ENCODE measurements around the gene CELF2. TPM values are rescaled to one million over a fixed set of nuclear protein-coding genes. Genes with fewer than 3 reads are reported as not detected.

CELF2 gene
- total RNA-seq, 2 donors from 2014 or later, result 28.4 to 33.7 TPM

DNA sequence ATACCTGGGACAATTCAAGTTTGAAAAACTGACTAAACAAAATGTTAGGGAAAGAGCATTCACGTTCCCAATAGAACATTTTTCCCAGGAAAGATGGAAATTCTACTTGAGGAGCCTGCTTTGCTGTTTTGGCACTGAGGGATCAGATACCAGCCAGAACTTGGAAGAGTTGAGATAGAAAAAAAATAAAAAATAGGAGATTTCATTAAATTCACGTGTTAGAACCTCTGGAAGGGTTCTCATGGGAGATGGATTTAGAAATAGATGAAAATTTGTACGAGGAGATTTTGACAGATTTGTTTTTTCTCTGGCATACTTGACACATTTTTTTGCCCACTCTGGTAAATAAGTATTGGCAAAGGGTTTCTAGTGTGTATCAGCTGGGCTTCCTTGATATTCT lies 63.7 kb downstream of the CELF2 start:
- no peak for DNase-seq
- no peak for ATAC-seq
- intact Hi-C loops (cut with DNase I, micrococcal nuclease), result no loop called here

DNA sequence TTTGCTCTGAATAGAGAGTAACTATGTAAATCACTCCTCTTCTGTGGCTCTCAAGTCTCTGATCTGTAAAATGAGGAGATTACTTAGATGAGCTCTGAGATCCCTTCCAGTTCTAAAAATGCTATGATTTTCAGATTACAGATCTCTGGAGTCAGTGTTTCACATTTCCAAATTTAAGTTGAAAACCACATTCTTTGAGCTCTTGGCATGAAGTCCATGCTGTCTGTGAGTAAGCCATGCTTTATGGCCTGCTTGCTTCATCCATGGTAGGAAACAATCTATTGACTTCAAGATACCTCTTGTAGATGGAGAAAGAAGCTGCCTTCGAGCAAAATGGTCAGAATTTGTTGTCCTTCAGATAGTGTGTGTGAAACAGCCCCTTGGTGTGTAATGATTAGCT lies 64.9 kb downstream of the CELF2 start:
- intact Hi-C loops (cut with DNase I, micrococcal nuclease), result no loop called here
- ATAC-seq, result no peak
- DNase-seq, result no peak

GRCh38 chr10:11083051-11083450 lies 65.4 kb downstream of the CELF2 start:
- intact Hi-C loops (cut with DNase I, micrococcal nuclease), result no loop called here
- ATAC-seq (no peak), DNase-seq (no peak)

GRCh38 chr10:11085545-11085944 lies 67.9 kb downstream of the CELF2 start:
- ATAC-seq (no peak), DNase-seq (no peak)
- intact Hi-C loops (cut with DNase I, micrococcal nuclease), result no loop called here

DNA sequence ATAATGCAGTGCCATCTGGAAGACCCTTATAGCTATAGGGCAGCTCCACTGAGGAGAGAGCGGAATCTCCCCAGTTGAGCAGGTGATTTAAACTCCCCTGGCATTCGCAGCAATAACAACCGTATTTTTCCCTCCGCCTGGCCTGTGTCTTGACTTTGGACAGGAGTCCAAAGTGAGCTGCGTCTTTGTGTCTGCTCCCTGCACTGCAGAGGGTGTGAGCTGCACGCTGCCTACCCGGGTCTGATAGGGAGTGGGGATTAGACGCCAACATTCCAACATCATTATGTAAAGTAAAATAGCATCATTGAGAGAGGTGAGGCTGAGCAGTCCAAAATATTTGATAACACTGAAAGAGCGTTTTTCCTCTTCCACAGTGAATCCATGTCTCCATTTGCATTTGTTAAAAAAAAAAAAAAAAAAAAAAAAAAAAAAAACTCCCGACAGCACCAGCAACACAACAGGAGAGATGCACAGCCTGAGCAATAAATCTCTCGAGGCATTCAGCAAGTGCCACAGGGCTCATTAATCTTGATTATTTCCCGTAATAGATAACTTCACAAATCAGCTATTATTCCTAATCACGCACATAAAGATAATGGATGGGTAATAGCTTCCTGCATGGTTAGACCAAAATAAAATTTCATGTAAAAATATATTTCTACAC lies 68.6 kb downstream of the CELF2 start:
- ATAC-seq (no peak), DNase-seq (no peak)
- intact Hi-C loops (cut with DNase I, micrococcal nuclease), result no loop called here

GRCh38 chr10:11087372-11087771 lies 69.7 kb downstream of the CELF2 start:
- intact Hi-C loops (cut with DNase I, micrococcal nuclease), result no loop called here
- DNase-seq (no peak), ATAC-seq (no peak)

- intact Hi-C loops (cut with DNase I, micrococcal nuclease), result no loop called here
- DNase-seq (no peak), ATAC-seq (no peak)
Observed at GRCh38 chr10:11088709-11089108, 71.0 kb downstream of the CELF2 start.

DNA sequence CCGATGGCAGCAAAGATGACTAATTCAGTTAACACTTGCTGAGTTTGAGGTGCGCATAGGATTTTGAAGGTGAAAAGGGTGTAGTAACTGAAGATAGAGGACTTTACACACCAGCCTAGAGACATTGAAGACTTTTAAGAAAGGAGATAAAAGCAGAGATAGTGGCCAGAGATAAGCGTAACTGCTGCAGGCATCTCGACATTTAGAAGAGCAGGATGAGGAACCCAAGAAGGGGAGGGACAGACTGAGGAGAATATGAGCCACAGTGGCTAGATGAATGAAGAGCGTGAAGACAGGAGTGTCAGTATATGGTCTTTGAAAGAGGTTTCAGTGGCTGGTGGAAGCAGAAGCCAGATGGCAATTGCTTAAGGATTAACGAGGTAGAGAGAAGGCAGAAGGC lies 71.6 kb downstream of the CELF2 start:
- ATAC-seq (no peak), DNase-seq (no peak)
- intact Hi-C loops (cut with DNase I, micrococcal nuclease), result no loop called here

DNA sequence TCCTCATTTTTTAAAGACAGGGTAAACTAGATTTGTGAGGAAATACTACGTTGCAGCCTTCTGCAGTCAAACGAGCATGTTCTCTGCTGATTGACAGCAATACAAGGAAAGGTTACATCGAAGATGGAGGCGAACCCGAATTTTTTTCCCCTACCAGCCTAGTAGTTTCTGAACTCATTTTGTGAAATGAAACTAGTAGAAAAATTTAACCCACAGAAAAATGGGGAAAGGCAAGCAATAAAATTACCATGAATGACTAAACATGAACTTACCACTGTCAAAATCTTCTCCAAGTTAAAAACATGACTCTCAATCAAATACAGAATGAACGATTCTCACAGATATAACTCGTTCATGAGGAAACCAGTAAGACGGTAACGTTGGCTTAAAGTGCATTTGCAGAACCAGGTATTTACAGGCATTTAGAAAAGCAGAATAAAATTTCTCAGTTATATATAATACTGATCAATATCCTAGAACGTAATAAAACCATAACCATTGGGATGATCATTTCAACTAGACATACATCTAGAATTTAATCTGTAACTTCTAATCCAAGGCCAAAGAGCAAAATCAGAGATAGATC lies 73.9 kb downstream of the CELF2 start:
- DNase-seq, result no peak
- intact Hi-C loops (cut with DNase I, micrococcal nuclease), result no loop called here
- ATAC-seq, result no peak

GRCh38 chr10:11093771-11094736 lies 76.4 kb downstream of the CELF2 start:
- DNase-seq (no peak), ATAC-seq (no peak)
- intact Hi-C loops (cut with DNase I, micrococcal nuclease), result no loop called here

DNA sequence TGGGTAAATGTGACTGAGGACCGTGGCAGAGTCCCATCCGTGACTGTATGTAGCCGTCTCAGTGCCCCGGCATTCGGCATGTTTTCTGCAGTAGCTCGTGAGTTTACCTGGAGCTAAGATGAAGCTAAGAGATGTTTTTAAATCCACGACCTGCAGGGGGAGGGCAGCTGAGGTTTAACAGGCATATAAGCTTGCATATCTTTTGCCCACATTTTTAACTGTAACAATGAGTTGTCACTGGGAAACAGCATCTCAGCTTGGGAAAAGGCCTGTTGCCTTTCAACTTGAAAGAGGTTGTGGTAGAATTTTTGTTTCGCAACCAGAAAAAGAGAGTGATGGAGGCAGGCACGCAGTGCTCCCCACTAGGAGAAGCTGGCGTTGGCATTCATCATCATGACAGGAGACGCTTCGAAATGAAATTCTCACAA lies 77.7 kb downstream of the CELF2 start:
- DNase-seq, result no peak
- no peak for ATAC-seq
- intact Hi-C loops (cut with DNase I, micrococcal nuclease), result no loop called here

DNA sequence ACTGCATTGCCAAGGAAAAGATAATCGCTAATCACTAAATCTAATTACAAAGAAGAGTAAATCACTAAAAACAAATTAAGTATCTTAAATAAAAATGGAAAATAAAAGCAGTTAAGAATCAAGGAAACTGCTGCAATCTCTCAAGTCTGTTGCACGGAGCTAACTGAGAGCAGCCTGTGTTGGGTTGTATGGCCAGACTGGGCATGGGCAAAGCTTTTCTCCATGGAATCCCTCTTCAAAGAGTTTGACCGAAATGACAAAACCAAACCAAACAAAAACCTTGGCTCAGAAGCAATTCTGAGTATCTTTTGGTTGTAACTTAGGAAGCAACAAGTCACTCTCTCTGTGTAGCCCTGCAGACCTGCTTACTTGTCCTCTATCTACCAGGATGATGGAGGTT lies 78.8 kb downstream of the CELF2 start:
- DNase-seq (no peak), ATAC-seq (no peak)
- intact Hi-C loops (cut with DNase I, micrococcal nuclease), result no loop called here

- intact Hi-C loops (cut with DNase I, micrococcal nuclease), result no loop called here
- no peak for ATAC-seq
- no peak for DNase-seq
Observed at GRCh38 chr10:11097686-11098085, 80.0 kb downstream of the CELF2 start.

DNA sequence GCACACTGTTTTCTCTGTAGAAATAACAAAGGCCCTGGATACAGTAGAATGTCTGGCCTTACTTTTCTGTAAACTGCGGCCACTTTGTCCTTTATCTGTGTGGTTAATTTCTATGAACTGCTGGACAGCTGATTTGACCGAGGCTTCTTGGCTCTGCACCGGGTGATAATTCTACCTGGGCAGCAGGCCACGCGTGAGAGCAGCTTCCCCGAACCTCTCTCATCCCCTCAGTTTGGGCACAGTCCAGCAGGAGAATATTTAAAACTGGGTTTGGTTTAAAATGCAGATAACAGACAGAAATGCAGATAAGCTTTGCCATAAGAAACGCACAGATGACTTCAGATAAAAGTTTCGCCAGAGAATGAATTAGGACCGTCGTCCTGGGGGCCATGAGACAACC lies 81.0 kb downstream of the CELF2 start:
- ATAC-seq (no peak), DNase-seq (no peak)
- intact Hi-C loops (cut with DNase I, micrococcal nuclease), result no loop called here

DNA sequence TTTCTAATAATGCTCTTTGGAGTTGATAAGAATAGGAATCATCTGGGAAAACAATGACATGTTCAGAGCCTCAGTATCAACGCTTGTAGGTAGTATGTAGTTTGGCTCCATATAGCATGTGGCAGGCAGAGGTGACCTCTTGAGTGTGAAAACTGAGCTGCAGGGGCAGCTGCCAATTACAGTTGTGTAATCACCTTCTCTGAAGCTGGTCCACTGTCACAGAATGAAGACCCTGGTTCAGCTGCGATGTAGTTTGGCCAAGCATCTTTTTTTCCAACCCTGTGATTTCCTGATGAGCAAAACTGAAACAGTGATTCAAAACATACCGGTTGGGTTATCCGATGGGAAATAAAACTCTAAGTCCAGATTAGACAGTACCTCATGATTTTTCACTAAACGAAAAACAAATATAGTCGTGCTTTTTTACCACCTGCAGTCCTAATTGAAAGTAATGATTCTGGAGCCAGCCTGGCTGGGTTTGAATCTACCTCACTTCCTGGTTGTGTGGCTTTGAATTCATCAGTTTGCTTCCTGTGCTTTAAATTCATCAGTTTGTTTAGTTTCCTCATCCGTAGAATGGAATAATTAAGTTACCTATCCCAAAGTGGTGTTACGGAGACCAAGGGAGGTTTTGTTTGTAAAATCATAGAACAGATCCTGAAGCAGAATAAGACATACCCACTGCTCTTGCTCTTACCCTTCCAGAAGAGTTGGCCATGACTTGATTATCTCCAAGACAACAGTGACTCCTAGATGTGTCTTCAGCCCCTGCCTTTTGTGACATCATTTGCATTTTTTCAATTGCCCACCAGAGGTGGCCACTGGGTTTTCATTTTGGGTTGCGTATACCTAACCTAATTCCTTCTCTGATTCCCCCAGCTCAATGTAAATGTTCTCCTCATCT lies 87.4 kb downstream of the CELF2 start:
- no peak for ATAC-seq
- no peak for DNase-seq
- intact Hi-C loops (cut with DNase I, micrococcal nuclease), result no loop called here

- intact Hi-C loops (cut with DNase I, micrococcal nuclease), result no loop called here
- no peak for DNase-seq
- no peak for ATAC-seq
Observed at GRCh38 chr10:11105676-11106004, 88.0 kb downstream of the CELF2 start.

DNA sequence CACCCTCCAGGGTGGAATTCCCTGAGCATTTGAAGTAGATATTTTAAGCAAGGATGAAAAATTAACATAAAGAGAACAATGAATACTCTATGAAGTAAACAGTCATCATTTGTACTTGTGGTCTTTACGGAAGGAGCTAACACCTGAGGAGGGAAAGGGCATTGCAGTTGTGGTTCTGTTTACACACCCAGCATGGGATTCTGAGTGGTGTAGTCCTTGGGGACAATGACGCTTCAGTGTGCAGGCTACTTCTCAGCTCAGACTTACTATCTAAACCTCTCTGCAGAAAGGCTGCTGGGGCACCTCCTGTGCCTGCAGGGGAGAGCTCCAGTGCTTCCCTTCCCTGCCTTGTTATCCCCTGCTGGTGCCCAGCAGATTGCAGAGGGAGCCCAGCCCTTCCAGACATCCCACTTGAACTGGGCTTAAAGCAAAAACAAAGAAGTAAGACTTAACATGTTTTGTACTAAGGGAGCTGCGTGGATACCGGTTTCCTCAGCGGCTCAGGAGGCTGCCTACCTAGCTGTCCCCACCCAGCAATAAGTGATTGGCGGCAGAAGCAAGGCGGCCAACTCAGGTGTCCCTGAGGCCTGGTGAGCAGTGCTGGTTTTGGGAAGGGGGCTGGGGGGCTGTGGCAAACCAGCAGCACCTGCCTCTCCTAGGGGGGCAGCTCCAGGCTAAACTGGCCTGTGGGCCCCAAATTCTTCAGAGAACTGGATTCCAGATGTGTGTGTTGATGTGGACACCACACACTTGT lies 89.1 kb downstream of the CELF2 start:
- intact Hi-C loops (cut with DNase I, micrococcal nuclease), result no loop called here
- ATAC-seq, result no peak
- no peak for DNase-seq

DNA sequence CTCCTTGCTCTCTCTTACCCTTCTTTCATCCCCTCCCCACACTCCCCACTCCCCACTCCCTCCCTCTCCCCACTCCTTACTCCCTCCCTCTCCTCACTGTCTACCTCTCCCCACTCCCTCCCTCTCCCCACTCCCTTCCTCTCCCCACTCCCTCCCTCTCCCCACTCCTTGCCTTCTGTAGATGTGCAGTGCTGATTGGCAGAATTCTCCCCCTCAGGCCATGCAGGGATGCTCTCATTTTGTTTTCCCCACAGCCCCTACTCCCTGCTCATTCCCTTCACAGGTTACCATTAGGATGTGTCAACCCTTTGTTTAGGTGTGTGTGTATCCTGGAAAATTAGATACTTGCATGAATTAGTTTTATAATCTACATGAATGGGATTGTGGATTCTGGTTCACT lies 90.3 kb downstream of the CELF2 start:
- intact Hi-C loops (cut with DNase I, micrococcal nuclease), result no loop called here
- ATAC-seq, result no peak
- no peak for DNase-seq

GRCh38 chr10:11108356-11108755 lies 90.7 kb downstream of the CELF2 start:
- intact Hi-C loops (cut with DNase I, micrococcal nuclease), result no loop called here
- ATAC-seq (no peak), DNase-seq (no peak)

Measured in left colon (tissue), 2 donors.